Activated T-cell treated with anti-CD3 and anti-CD28 coated beads for 48 hours (primary cell): Measurements from ENCODE around the gene CCN5.

Experiments
- DNase-seq: peaks from one replicate; pipeline ENCODE4 v3.0.0-alpha.2; 2020; ENCODE audit warnings: low read depth

The CCN5 gene

DNA sequence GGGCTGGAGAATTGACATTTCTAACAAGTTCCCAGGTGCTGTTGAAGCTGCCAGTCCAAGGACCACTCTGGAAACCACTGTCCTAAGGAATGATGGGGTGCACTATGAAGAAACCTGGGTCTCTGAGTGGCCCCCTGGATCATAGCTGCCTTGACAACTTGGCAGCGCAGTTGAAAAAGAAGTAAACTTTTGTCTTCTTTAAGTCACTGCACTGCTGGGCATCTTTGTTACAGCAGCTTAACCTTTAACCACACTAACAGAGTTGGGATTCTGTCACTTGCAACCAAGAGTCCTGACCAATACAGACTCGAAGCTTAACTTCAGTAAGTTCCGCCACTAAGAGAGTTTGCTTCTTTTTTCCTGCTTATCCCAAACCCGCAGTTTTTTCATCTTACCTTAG is 21.9 kb downstream of the CCN5 start:
- no peak for DNase-seq

DNA sequence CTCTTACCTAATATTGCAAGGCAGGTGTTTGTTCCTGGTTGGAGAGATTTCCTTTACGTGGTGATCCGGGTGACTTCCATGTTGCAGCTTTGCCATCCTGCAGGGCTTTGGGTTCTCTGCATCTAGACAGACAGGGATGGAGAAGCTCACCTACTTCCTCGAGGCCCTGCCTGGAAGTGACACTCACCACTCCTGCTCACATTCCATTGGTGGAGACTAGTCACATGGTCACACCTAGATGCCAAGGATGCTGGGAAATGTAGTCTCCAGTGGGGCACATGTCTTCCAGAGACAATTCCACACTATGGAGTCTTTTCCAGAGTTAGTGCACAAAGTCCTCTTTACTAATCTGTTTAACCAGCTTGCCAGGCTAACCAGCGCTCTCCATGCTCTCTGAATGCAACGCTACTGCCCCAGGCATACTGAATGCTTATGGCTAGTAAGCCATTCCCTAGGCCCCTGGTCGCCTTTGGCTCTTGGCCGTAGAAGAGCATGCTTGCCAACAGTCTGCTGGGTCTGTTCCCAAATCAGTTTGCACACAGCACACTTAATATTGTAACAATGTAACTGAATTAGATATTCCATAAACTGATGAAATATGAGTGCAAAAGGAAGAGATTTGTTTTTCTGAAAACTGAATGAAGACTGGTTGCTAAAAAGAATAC is 23.8 kb downstream of the CCN5 start:
- peak; percentile 29 for DNase-seq

DNA sequence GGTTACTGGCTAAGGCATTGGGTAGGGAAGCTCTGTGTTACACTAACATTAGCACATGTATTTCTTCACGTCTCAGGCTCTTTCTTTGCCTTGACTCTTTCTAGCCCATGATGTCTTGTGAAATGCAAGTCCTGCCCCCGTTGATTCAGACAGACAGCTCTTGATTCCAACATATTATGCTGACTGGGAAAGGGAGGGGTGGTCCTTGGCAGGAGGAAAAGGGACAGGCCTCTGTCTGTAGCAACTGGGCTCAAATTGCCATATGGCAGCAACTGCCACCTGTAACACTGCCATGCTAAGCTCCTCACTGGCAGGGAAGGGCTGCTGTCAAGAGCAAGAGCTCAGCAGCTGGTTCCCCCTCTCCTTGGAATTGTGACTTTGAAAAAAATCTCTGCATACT is 24.8 kb downstream of the CCN5 start:
- DNase-seq: no peak

DNA sequence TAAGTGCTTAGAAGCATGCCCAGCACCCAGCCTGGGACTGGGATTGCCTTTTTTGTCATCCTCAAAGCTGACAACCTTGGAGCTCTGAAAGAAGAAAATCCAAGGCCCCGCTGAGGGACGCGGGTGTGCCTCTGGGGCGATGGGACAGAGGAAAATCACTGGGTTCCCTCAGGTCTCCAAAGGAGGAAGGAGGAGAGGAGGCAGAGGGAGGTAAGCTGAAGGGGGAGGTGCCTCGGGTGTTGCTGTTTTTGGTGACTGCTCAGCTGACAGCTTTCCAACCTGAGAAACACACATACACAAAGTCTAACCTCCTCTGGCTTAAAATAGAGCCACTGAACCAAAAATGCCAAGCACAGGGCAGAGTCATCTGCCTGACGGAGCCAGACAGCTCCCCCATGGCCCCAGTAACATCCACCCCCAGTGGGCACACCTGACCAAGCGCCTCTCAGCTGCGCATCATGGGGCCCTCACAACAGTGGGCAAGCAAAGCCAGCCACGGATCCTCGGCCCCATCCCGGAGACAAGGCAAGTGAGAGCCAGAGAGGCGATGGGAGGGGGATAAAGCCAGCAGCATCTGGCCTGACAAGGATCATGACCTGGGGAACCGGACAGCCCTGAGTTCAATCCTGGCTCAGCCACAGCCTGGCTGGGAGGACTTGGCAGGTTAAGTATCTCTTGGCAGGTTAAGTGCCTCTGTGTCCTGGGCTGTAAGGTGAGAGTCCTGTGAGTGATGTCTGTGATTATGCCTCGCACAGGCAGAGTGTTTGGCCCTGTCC is 27.3 kb downstream of the CCN5 start:
- no peak for DNase-seq

DNA sequence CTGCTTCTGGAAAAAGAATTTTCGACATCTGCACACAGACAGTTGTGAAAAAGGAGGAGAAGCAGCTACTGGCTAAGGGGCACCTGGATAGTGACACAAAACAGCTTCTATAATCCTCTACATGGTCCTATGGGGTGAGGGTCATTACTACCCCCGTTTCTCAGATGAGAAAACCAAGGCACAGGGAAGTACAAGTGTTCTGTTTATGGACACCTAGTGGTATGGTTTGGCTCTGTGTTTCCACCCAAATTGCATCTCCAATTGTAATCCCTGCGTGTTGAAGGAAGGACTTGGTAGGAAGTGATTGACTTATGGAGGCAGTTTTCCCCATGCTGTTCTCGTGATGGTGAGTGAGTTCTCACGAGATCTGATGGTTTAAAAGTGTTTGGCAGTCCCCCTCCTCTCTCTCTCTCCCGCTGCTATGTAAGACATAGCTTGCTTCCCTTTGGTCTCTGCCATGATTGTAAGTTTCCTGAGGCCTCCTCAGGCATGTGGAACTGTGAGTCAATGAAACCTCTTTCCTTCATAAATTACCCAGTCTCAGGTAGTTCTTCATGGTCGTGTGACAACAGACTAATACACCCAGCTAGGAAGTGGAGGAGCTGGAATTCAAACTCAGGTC is 28.0 kb downstream of the CCN5 start:
- no peak for DNase-seq

DNA sequence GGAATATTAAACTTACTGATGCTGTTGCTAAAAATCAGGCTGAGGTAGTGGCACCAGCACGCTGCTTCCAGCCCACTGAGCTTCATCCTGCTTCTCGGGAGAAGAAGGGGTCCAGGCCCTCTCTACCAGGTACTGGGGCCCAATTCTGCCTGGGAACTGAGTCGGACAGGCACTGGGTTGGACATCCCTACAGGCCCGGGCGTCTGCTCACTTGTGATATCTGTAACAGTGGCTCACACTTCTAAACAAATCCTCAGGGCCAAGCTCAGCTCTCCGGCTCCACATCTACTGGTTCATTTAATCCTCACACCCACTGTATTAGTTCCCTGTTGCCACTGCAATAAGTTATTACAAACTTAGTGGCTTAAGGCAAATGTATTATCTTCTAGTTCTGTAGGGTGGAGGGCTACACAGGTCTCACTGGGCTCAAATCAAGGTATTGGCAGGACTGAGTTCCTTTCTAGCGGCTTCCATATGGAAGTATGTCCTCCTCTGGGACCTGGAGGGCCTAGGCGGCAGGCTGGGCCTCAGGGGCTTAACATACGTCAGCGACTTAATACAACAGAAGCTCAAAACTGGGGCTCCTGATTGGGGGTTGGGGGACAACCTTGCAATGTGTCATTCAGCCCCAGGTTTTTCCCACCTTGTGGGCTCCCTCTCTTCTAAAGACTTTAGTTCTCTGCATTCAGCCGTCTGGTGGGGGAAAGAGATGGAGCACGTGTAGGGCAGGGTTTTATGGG is 28.9 kb downstream of the CCN5 start:
- no peak for DNase-seq

DNA sequence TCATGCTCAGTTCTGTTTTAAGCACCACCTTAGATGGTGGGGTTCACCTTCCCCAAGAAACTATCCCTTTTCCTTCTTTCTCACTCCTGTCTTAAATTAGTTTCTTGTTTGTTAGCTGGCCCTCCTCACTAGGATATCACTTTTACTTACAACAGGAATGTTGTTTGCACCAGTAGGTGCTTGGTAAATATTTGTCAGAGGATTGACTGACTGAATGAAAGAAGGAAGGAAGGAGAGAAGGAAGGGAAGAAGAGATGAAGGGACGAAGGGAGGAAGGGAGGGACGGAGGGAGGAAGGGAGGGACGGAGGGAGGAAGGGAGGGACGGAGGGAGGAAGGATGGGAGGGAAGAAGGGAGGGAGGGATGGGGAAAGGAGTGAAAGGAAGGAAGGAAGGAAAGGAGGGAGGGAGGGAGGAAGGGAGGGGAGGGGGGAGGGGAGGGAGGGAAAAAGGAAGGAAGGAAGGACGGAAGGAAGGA is 30.0 kb downstream of the CCN5 start:
- DNase-seq: no peak

DNA sequence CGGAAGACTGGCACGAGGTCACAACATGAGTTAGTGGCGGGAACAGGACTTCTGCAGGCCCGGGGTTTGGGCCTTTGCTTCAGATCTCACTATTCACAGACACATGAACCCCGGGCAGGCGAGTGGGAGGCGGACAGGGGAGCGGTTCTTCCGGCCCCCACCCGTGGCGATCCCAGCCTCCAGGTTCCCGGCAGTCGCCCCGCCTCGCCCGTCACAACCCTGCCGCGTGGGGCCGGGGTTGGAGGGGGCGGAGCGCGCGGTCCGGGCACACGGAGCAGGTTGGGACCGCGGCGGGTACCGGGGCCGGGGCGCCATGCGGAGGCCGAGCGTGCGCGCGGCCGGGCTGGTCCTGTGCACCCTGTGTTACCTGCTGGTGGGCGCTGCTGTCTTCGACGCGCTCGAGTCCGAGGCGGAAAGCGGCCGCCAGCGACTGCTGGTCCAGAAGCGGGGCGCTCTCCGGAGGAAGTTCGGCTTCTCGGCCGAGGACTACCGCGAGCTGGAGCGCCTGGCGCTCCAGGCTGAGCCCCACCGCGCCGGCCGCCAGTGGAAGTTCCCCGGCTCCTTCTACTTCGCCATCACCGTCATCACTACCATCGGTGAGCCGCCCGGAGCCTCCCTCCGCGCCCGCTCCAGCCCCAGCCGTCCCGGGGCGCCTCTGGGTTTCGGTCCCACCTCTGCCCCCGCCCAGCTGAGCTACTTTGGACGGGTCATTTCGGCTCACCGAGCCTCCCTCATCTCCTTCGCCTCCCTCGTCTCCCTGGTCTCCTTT is 30.6 kb downstream of the CCN5 start, which contains the start of gene KCNK15:
Gene KCNK15 (plus strand): TSS at position 268 of the 769 bp plus-strand sequence. CDS start 46 bp downstream, at position 314.
- peak; percentile 33 for DNase-seq

DNA sequence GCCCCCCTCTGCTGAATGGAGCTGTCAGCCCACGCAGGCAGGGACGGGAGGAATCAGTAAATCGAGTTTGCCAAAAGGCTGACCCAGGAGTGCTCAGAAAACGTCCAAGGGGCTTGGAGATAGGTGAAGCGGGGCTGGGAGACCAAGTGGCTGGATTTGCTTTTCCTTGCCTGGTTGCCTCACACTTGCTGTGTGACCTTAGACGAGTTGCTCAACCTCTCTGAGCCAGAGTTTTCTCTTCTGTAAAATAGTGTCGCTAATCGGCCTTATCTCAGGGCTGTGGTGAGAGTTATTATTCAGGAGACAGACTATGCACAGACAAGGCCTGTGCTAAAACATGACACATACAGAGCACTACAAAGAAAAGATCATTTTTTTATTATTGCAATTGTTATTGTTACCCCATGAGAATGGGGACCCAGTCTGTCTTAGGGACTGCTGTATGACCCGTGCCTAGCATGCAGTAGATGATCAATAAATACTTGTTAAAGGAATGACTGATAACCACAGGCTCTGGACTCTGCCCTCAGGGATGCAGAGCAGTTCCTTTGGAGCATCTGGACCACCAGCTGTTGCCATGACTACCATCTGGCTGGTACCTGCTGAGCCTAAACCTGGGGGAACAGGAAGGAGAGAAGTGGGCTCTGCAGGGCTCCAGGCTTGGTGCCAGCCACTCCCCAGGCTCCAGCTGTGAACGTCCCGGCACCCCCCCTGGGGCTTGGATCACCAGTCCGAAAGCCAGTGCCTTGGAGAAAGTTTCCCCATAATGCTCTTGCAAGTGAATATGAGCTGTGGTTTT is 31.4 kb downstream of the CCN5 start:
- DNase-seq: no peak

DNA sequence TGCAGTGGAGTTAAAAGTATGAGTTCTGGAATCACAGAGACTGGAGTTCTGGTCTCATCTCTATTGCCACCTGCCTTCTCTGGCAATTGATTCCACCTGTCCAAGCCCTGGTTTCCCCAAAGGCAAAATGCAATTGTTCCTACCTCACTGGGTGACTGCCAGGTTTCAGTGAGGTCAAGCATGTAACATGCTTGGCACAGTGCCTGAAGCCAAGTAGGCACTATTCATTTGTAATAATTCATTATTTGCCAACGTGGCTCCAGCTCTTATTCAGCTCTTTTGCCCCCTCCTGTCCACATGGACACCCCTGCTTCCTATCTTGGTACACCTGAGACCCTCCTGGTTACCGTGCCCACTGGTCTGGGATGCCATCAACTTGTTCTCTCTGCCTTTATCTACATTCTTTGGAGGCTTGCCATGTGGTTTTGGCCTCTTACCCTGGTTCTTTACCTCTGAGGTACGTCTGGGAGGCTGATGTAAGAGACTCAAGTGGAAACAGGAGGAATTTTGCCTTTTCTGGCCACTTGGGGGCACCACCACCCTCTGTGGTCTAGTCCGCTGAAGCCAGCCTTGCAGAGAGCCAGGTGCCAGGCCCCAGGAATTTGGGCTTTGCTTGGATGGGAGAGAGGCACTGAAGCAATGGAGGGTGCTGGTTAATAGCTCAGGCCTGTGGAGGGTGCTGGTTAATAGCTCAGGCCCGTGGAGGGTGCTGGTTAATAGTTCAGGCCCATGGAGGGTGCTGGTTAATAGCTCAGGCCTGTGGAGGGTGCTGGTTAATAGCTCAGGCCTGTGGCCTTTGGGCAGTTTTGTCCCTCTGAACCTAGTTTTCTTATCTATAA is 32.2 kb downstream of the CCN5 start:
- DNase-seq: peak; percentile 58

DNA sequence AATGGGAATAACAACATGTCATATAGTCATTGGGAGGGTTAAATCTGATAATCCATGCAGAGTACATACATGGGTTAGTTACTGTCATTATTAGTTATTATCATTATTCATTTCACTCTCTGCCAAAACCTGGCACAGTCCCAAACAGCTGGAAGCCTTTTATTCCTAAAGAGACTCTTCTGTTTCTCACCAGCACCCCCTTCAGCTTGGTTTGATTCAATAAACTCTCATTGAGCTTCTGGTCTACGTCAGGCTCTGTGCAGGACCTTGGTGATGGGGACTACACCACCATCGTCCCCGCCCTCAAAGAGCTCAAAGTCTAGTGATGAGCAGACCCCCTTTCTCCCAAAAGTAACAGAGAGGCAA is 32.8 kb downstream of the CCN5 start:
- DNase-seq: no peak

DNA sequence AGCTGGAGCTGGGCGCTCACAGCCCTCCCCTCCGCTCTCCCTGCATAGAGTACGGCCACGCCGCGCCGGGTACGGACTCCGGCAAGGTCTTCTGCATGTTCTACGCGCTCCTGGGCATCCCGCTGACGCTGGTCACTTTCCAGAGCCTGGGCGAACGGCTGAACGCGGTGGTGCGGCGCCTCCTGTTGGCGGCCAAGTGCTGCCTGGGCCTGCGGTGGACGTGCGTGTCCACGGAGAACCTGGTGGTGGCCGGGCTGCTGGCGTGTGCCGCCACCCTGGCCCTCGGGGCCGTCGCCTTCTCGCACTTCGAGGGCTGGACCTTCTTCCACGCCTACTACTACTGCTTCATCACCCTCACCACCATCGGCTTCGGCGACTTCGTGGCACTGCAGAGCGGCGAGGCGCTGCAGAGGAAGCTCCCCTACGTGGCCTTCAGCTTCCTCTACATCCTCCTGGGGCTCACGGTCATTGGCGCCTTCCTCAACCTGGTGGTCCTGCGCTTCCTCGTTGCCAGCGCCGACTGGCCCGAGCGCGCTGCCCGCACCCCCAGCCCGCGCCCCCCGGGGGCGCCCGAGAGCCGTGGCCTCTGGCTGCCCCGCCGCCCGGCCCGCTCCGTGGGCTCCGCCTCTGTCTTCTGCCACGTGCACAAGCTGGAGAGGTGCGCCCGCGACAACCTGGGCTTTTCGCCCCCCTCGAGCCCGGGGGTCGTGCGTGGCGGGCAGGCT is 35.1 kb downstream of the CCN5 start:
- no peak for DNase-seq

DNA sequence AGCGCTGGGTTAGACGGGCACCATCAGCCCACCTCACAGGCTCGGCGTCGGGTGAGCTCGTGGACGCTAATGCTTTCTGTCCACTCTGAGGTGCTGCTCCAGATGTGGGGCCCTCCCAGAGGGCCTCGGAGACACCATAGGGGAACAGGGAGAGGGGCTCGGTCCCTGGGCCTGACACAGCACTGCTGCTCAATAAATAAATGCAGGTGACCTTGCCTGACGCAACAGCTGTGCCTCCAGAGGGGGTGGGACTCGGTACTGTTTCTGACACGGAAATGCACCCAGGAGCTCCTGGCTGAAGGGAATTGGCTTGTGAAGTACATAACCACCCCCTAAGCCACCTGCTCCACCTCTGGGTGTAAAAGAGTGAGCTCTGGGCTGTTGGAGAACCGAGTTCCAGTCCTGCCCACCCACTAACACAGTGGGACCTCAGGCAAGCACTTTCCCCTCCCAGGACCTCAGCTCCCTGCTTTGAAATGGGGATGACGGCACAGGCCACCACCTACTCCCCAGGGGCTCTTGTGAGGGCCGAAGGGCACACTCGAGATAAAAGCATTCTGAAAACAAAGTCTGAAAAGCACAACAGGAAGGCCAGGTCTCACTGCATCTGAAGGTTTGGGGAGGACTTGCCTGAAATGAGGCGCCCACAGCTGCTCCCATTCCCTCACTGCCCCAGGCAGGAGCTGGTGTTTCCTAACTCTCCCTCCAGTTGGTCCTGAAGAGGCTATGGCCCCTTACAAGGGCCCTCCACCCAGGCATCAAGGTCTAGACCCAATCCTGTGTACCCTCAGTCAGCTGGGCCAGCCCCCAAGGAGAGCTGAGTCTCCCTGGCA is 37.1 kb downstream of the CCN5 start:
- no peak for DNase-seq

DNA sequence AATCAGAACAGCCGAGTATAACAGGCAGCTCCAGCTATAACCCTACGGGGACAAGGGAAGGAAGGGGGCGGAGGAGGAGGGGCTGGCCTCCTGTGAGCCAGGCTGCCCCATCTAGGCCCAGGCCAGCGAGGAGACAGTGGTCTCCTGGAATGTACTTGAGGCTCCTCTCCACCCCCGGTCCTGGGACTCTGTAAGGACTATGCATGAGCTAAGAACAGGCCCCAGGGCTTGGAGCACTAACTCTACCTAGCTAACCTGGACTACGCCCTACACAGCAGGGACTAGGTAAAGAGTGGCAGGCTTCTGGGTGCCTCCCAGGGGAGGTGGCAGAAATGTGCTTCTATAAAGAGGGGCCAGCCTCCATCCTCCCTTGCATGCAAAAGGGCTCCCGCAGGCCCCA is 39.4 kb downstream of the CCN5 start:
- DNase-seq: no peak

DNA sequence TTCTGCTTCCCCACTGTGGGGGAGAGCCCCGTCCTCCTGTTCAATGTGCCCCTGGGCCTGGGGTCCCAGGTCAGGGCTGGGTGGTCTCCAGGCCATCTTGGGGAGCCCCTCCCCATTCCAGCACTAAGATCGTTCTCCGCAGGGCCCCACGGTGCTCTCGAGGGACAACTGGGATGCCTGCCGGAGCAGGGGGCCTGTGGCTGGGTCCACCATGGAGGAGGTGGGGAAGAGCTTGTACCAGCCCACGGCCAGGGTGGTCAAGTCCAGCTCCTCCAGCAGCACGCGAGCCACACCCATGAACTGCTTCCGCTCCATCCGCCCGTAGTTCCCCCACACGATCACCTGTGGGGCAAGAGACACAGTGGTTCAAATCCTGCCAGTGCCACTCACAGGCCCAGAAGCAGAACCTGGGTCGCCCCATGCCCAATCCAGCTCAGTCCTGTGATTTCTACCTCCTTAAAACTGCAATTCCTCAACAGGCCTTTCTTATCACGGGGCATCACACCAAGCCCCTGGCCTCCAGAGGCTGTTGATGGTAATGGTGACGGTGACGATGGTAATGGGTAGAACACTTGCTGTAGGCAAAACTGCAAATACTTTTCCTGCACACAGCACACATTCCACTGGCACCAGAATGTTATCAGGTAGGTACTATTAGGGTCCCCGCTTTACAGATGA is 41.0 kb downstream of the CCN5 start:
- DNase-seq: no peak

DNA sequence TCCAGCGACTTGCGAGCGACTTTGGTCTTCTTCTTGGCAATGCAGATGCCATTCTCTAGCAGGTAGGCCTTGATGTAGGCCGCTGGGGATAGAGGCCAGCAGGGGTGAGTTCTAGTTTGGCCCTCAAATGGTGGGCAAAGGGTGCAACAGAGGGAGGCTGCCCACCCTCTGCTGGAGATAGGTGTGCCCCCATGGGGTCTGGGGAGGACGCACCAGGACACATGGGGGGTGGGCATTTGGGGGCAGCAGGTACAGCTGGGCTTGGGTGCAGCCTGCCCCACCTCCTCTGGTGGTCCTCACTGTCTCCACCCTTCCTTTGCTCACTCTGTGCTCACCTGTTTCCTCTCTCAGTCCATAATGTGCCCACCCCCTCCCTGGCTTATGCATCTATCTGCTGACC is 41.8 kb downstream of the CCN5 start:
- no peak for DNase-seq

DNA sequence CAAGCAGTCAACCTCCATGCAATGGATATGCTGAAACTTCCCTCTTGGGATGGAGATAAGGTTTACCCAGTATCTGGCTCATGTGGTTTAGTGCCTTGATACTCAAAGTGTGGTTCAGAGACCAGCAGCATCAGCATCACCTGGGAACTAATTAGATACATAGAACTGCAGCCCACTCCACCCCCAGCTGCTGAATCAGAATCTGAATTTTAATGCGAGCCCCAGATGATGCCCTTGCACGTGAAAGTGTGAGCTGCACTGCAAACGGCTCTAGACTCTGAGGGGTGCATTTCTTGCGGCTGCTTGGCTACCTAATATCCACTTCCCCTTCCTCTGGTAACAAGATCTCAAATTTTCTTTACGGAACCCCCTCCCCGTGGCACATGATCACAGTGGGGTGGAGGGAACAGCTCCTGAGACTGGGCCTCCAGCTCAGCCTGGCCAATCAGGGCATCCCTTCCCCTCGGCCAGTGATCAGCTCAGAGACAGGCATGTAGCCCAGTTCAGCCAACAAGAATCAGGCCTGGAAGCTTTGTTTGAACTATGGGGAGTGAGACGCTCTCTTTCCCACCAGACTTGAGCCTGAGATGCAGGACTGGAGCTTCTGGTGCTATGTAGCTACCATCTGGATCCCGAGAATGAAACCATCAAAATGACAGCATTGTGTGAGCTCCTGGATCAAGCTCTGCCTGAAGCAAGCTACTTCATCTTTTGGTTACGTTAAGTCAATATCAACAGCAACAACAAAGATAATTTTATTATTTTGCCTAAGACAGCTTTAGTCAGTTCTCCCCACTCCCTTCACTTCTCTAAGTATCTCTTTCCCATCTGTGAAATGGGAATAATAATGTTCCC is 43.3 kb downstream of the CCN5 start:
- no peak for DNase-seq
